Measurements from ENCODE around the gene MICALL2.

MICALL2 gene

GRCh38 chr7:1421946-1422345 is 37.3 kb downstream of the MICALL2 start:
- no peaks in the 10 kb centered on the region for H3K9me3 ChIP-seq
- peaks cover 6% of the 10 kb centered on the region for H3K4me1 ChIP-seq

DNA sequence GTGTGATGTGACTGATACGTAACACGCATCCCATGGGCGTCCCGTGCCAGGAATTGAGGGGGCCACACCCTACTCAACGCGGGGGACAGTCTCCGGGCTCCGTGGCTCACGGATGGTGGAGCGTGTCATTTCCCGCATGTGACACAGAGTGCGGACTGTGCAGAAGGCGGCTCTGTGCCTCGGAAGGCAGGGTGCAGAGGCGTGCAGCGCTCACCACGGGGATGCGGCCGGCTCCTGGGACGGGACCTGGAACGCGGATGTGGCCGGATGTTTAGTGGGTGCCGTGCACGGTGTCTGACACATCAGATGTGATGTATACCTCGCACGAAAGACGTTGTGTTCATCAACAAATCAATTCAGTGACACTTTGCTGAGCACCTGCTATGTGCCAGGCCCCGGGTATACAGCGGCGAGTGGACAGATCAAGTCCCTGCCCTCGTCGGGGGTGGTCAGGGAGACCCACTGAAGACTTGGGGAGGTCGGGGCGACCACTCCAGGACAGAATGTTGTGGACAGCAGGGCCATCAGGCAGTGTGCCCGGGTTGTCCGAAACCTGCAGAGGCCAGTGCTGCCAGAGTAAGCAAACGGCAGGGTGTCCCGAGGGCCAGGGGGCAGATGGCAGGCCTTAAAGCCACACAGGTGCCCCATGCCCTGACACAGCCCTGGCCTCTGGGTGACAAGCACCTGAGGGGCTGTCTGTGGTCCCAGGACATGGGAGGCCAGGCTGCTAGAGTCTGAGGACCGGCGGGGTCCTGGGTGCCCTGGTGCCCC is 38.1 kb downstream of the MICALL2 start:
- Histone ChIP-seq H3K4me3 (ENCODE audit: low read depth, low read length) (no peak overlapping the region), H3K36me3 (no peaks in the 10 kb centered on the region), H3K9me3 (no peaks in the 10 kb centered on the region), H3K4me1 (peaks cover 6% of the 10 kb centered on the region), H3K27me3 (peaks cover 38% of the 10 kb centered on the region)
- TF ChIP-seq CTCF (IDR thresholded peaks at IDR 0.05; ENCODE audit: low read depth, low read length) = no peak
- no peak for DNase-seq

More at GRCh38 chr7:1421946-1422345, 37.3 kb downstream of the MICALL2 start:
- no peak overlapping the region for H3K4me3 ChIP-seq (ENCODE audit: low read depth, low read length)
- H3K27me3 ChIP-seq = peaks cover 32% of the 10 kb centered on the region
- H3K36me3 ChIP-seq = no peaks in the 10 kb centered on the region
- TF ChIP-seq CTCF (IDR thresholded peaks at IDR 0.05; ENCODE audit: low read depth, low read length) = no peak
- DNase-seq = no peak

GRCh38 chr7:1419688-1420087 is 39.6 kb downstream of the MICALL2 start:
- H3K4me1 ChIP-seq = peaks cover 6% of the 10 kb centered on the region
- TF ChIP-seq CTCF (IDR thresholded peaks at IDR 0.05; ENCODE audit: low read depth, low read length) = no peak
- peaks cover 38% of the 10 kb centered on the region for H3K27me3 ChIP-seq

GRCh38 chr7:1419310-1419634 is 40.0 kb downstream of the MICALL2 start:
- Histone ChIP-seq H3K36me3 (no peaks in the 10 kb centered on the region), H3K4me1 (peaks cover 6% of the 10 kb centered on the region), H3K9me3 (no peaks in the 10 kb centered on the region), H3K4me3 (ENCODE audit: low read depth, low read length) (no peak overlapping the region), H3K27me3 (peaks cover 41% of the 10 kb centered on the region)
- no peak for TF ChIP-seq CTCF (IDR thresholded peaks at IDR 0.05; ENCODE audit: low read depth, low read length)
- no peak for DNase-seq

More at GRCh38 chr7:1419688-1420087, 39.6 kb downstream of the MICALL2 start:
- H3K4me3 ChIP-seq (ENCODE audit: low read depth, low read length) = no peak overlapping the region
- DNase-seq = no peak
- H3K9me3 ChIP-seq = no peaks in the 10 kb centered on the region
- no peaks in the 10 kb centered on the region for H3K36me3 ChIP-seq

DNA sequence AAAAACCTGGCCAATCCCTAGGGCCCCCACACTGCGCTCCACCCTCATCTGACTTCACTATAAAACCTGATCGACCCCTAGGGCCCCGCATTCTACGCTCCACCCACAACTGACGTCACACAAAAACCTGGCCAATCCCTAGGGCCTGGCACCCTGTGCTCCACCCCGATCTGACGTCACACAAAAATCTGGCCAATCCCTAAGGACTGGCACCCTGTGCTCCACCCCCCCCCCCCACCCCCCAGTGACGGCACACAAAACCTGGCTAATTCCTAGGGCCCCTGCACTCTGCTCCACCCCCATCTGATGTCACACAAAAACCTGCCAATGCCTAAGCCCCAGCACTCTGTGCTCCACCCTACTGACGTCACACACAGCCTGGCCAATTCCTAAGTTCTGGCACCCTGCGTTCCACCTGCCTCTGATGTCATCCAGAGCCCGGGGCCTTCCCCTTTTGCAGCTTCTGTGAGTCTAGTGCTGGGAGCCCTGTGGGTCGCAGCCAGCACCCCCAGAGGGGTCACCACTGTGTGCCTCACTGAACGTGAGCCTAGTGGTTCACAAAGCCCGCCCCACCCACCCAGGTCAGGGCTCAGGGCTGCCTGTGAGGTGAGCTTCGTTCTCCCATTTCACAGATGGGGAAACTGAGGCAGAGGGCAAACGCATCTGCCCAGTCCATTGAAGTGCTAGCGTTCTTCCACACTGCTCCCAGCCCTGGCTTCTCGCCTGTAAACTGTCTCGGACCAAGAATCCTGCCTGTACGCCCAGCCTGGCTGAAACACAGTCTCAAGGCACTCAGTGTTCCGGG is 40.6 kb downstream of the MICALL2 start:
- peak; percentile 53 for DNase-seq
- no peaks in the 10 kb centered on the region for H3K36me3 ChIP-seq
- peaks cover 6% of the 10 kb centered on the region for H3K4me1 ChIP-seq
- H3K27me3 ChIP-seq = peaks cover 41% of the 10 kb centered on the region
- TF ChIP-seq CTCF (IDR thresholded peaks at IDR 0.05; ENCODE audit: low read depth, low read length) = no peak
- no peak overlapping the region for H3K4me3 ChIP-seq (ENCODE audit: low read depth, low read length)
- H3K9me3 ChIP-seq = no peaks in the 10 kb centered on the region

All from BE2C (cell line).